ENCODE results near the gene SGMS1. TPM values are rescaled to one million over a fixed set of nuclear protein-coding genes. Genes with fewer than 3 reads are reported as not detected.

Gene SGMS1
- total RNA-seq, 2 experiments from 2014 or later = 24.8 to 25.2 TPM

DNA sequence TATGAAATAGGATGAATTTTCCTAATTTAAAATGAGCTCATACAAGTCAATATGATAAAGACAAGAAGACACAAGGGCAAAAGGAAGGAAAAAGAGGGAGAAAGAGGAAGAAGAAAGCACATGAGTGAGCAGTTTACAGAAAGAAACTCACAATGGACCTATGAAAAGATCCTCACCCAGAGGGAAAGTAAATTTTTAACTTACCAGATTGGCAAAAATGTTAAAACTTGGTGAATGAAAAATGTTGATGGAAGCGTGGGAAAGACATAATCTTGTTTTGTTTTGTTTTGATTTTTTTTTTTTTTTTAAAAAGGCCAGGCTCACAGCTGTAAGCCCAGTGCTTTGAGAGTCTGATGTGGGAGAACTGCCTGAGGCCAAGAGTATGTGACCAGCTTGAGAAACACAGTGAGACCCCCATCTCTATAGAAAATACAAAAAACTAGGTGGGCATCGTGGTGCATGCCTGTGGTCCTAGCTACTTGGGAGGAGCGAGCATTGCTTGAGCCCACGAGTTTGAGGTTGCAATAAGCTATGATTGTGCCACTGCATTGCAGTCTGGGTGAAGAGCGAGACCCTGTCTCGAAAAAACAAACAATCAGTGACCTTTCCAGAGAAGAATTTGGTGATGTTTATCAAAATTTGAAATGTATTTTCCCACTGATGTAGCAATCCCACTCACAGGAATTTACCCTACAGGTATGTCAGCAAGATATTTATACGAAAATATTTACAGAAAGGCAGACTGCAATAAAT, 219.6 kb downstream of the SGMS1 start:
- CTCF ChIA-PET = no interaction called here
- H3K27me3 ChIP-seq (ENCODE audit: control insufficient read depth in 1 of 2, insufficient read depth in 2 of 2, low read length in 2 of 2) = no peaks in the 10 kb centered on the region
- DNase-seq = no peak
- peaks cover 5% of the 10 kb centered on the region in 2 experiments for H3K9me3 ChIP-seq (ENCODE audit: control insufficient read depth in 1 of 2, insufficient read depth in 1 of 2, low read length in 2 of 2)
- H3K27ac ChIP-seq (ENCODE audit: low read depth in 1 of 2, low read length in 2 of 2) = no peak overlapping the region
- TF ChIP-seq, protein P1, sequence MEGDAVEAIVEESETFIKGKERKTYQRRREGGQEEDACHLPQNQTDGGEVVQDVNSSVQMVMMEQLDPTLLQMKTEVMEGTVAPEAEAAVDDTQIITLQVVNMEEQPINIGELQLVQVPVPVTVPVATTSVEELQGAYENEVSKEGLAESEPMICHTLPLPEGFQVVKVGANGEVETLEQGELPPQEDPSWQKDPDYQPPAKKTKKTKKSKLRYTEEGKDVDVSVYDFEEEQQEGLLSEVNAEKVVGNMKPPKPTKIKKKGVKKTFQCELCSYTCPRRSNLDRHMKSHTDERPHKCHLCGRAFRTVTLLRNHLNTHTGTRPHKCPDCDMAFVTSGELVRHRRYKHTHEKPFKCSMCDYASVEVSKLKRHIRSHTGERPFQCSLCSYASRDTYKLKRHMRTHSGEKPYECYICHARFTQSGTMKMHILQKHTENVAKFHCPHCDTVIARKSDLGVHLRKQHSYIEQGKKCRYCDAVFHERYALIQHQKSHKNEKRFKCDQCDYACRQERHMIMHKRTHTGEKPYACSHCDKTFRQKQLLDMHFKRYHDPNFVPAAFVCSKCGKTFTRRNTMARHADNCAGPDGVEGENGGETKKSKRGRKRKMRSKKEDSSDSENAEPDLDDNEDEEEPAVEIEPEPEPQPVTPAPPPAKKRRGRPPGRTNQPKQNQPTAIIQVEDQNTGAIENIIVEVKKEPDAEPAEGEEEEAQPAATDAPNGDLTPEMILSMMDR (IDR thresholded peaks at IDR 0.05) = no peak
- no peaks in the 10 kb centered on the region for H3K9me3 Mint-ChIP-seq
- no peaks in the 10 kb centered on the region for H3K36me3 ChIP-seq (ENCODE audit: insufficient read depth, low read length)
- ATAC-seq (ENCODE audit: poor library complexity) = no peak
- peaks cover 46% of the 10 kb centered on the region for H3K36me3 Mint-ChIP-seq (ENCODE audit: low read depth)
- H3K4me1 ChIP-seq (ENCODE audit: insufficient read depth, low read length) = no peaks in the 10 kb centered on the region
- intact Hi-C loops (cut with DNase I, micrococcal nuclease) = no loop called here
- POLR2A ChIA-PET = no interaction called here
- H3K27me3 Mint-ChIP-seq = no peaks in the 10 kb centered on the region
- H3K4me3 Mint-ChIP-seq = no peak overlapping the region
- H3K4me1 Mint-ChIP-seq (ENCODE audit: low read depth) = peaks cover 28% of the 10 kb centered on the region
- H3K27ac Mint-ChIP-seq = no peak overlapping the region
- no peak overlapping the region for H3K4me3 ChIP-seq (ENCODE audit: low read length)

DNA sequence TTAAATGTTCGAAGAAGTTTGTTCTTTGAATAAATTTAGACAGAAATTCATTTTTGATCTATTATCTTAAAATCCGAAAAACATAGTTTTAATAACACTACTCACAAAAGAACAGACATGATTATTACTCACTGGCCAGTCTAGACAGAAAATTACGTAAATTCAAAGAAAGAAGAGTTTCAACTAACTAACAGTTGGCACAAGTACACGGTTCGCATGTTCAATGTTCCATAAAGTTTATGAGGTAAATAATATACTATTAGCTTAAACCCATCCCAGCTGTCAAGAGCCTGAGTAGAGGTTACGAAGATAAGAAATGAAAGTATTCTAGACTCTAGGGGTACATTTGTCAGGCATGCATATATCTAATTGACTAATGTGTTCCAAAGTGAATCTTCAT, 220.7 kb downstream of the SGMS1 start:
- CTCF ChIA-PET = no interaction called here
- Histone ChIP-seq H3K9me3 (ENCODE audit: control insufficient read depth in 1 of 2, insufficient read depth in 1 of 2, low read length in 2 of 2) (peaks cover 5% of the 10 kb centered on the region in 2 experiments), H3K4me1 (ENCODE audit: insufficient read depth, low read length) (no peaks in the 10 kb centered on the region), H3K4me3 (ENCODE audit: low read length) (no peak overlapping the region), H3K27me3 (ENCODE audit: control insufficient read depth in 1 of 2, insufficient read depth in 2 of 2, low read length in 2 of 2) (no peaks in the 10 kb centered on the region), H3K36me3 (ENCODE audit: insufficient read depth, low read length) (no peaks in the 10 kb centered on the region), H3K27ac (ENCODE audit: low read depth in 1 of 2, low read length in 2 of 2) (no peak overlapping the region)
- Mint-ChIP-seq H3K9me3 (no peaks in the 10 kb centered on the region), H3K27me3 (no peaks in the 10 kb centered on the region), H3K4me1 (ENCODE audit: low read depth) (peaks cover 39% of the 10 kb centered on the region), H3K4me3 (no peak overlapping the region), H3K27ac (no peak overlapping the region), H3K36me3 (ENCODE audit: low read depth) (peaks cover 43% of the 10 kb centered on the region)
- POLR2A ChIA-PET = no interaction called here
- ATAC-seq (ENCODE audit: poor library complexity) (no peak), DNase-seq (no peak)
- intact Hi-C loops (cut with DNase I, micrococcal nuclease) = no loop called here
- TF ChIP-seq, protein P1 (IDR thresholded peaks at IDR 0.05) = no peak

DNA sequence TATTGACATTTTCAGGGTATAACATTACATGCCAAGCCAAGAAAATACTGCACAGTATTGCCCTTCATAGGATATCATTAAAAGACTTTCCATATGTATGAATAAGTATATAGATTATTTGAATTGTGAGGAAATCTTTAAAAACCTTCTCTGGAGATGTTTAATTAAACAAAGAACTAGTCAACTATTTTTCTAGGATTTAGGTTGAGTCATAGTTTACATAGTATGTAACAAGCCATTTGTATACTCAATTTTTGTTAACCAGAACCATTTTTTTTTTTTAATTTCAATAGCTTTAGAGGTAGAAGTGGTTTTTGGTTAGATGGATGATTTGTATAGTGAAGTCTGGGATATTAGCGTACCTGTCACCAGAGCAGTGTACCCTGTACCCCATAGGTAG, 221.3 kb downstream of the SGMS1 start:
- Mint-ChIP-seq H3K9me3 (no peaks in the 10 kb centered on the region), H3K27me3 (no peaks in the 10 kb centered on the region), H3K36me3 (ENCODE audit: low read depth) (peaks cover 42% of the 10 kb centered on the region), H3K27ac (no peak overlapping the region), H3K4me3 (no peak overlapping the region), H3K4me1 (ENCODE audit: low read depth) (peaks cover 45% of the 10 kb centered on the region)
- Histone ChIP-seq H3K36me3 (ENCODE audit: insufficient read depth, low read length) (no peaks in the 10 kb centered on the region), H3K27ac (ENCODE audit: low read depth in 1 of 2, low read length in 2 of 2) (no peak overlapping the region), H3K9me3 (ENCODE audit: control insufficient read depth in 1 of 2, insufficient read depth in 1 of 2, low read length in 2 of 2) (peaks cover 5% of the 10 kb centered on the region in 2 experiments), H3K4me3 (ENCODE audit: low read length) (no peak overlapping the region), H3K27me3 (ENCODE audit: control insufficient read depth in 1 of 2, insufficient read depth in 2 of 2, low read length in 2 of 2) (no peaks in the 10 kb centered on the region), H3K4me1 (ENCODE audit: insufficient read depth, low read length) (no peaks in the 10 kb centered on the region)
- intact Hi-C loops (cut with DNase I, micrococcal nuclease) = no loop called here
- TF ChIP-seq, protein P1 (IDR thresholded peaks at IDR 0.05) = no peak
- no peak for DNase-seq
- CTCF ChIA-PET = no interaction called here
- ATAC-seq (ENCODE audit: poor library complexity) = no peak
- POLR2A ChIA-PET = interaction anchor here (0.9 kb wide), 1 partner anchor 15 kb away, joined by 3 read pairs; no protein-coding TSS in a partner anchor

Measured in CD4-positive, alpha-beta T cell (primary cell).